Panc1 (cell line): ENCODE results near the gene DUSP19. TPM values are rescaled to one million over a fixed set of nuclear protein-coding genes. Genes with fewer than 3 reads are reported as not detected.

ENCODE experiments used
- ATAC-seq: fragments of 200-7000 bp; cut with Tn5 transposase; 2 replicates; pipeline ENCODE4 v1.9.1; 2020; ENCODE audit warnings: mild to moderate bottlenecking, moderate library complexity
- BruUV-seq: library from RNA; stranded (reverse); fragments of 400-500 nt; replicated peaks from 2 replicates; lab custom pipeline; 2021; lab: Mats Ljungman, UMichigan
- CTCF ChIA-PET: fragments of 300-600 bp; sonication (Branson Sonifier 250); formaldehyde crosslinking; loops from one replicate; lab custom pipeline; 2022; ENCODE audit warnings: antibody characterized with exemption; lab: Charles Lee
- POLR2A ChIA-PET: fragments of 300-600 bp; sonication (Branson Sonifier 250); formaldehyde crosslinking; loops from one replicate; lab custom pipeline; 2022; ENCODE audit warnings: antibody characterized with exemption; lab: Charles Lee
- DNase-seq: peaks from one replicate; pipeline ENCODE4 v3.0.0-alpha.2; 2010; ENCODE audit warnings: low read depth, low spot score
- H3K27ac ChIP-seq: 2 replicates; pipeline ENCODE4 v1.5.1; 2011; ENCODE audit warnings: mild to moderate bottlenecking, low read length, inconsistent platforms
- H3K27me3 ChIP-seq: fragments of 200-500 bp; sonication (Bioruptor generic); 2 replicates; pipeline ENCODE4 v1.6.0; 2014; ENCODE audit warnings: low read length, inconsistent platforms; ENCODE audit not compliant: control insufficient read depth, insufficient read depth
- H3K36me3 ChIP-seq: fragments of 200-500 bp; sonication (Bioruptor generic); 2 replicates; pipeline ENCODE4 v1.5.1; 2014; ENCODE audit warnings: inconsistent platforms, mild to moderate bottlenecking, low read length, moderate library complexity; ENCODE audit not compliant: control insufficient read depth, insufficient read depth
- H3K4me1 ChIP-seq: 2 replicates; pipeline ENCODE4 v1.5.1; 2011; ENCODE audit warnings: inconsistent platforms, mild to moderate bottlenecking, low read length, moderate library complexity; ENCODE audit not compliant: control insufficient read depth, insufficient read depth
- H3K4me3 ChIP-seq, 2 experiments: 2 replicates each; pipeline ENCODE4 v1.5.1; 2011 to 2012; ENCODE audit warnings: low read depth in 2 of 2, low read length in 2 of 2, mild to moderate bottlenecking in 2 of 2, inconsistent platforms in 1 of 2, moderate library complexity in 1 of 2
- H3K9me3 ChIP-seq: fragments of 200-500 bp; sonication (Bioruptor generic); 2 replicates; pipeline ENCODE4 v1.5.1; 2014; ENCODE audit warnings: low read depth, mild to moderate bottlenecking, inconsistent platforms, low read length, moderate library complexity; ENCODE audit not compliant: control insufficient read depth, insufficient read depth
- POLR2AphosphoS5 ChIP-seq: IDR thresholded peaks from 2 replicates; pipeline ENCODE4 v1.6.1; 2012; ENCODE audit warnings: mild to moderate bottlenecking, low read depth, low read length, moderate library complexity
- REST ChIP-seq, 2 experiments: IDR thresholded peaks; 2 replicates each; pipeline ENCODE4 v1.6.1; 2011 to 2012; ENCODE audit warnings: low read depth in 2 of 2, control low read depth in 1 of 2, low read length in 1 of 2, mild to moderate bottlenecking in 1 of 2, moderate library complexity in 1 of 2; ENCODE audit not compliant: insufficient read depth in 1 of 2
- SIN3A ChIP-seq: IDR thresholded peaks from 2 replicates; pipeline ENCODE4 v1.6.1; 2012; ENCODE audit warnings: low read depth, mild to moderate bottlenecking, low read length, moderate library complexity, borderline replicate concordance; ENCODE audit not compliant: insufficient read depth
- TCF7L2 ChIP-seq: IDR thresholded peaks from 2 replicates; pipeline ENCODE4 v1.6.1; 2011; ENCODE audit warnings: mild to moderate bottlenecking, low read depth, low read length, inconsistent platforms
- in situ Hi-C: cut with HindIII; loops from 2 replicates; pipeline ENCODE4 v1.10.0; 2016; ENCODE audit warnings: low sequenced_read_pairs, low pct_unique_long_range_greater_than_20kb
- intact Hi-C: fragments of 100-400 bp; cut with micrococcal nuclease; formaldehyde crosslinking; loops from one replicate; pipeline ENCODE4 v1.10.0; 2022; ENCODE audit not compliant: unreplicated experiment
- total RNA-seq: library from RNA; stranded (reverse); gene quantifications from one replicate; pipeline ENCODE4 v1.2.1, GENCODE V29; 2021; ENCODE audit not compliant: unreplicated experiment
- TF ChIP-seq, protein P1 (sequence below): fragments of 450-650 bp; IDR thresholded peaks from 2 replicates; pipeline ENCODE4 v1.5.1; 2017; ENCODE audit warnings: mild to moderate bottlenecking

Gene DUSP19
- total RNA-seq, 1 experiment from 2014 or later, result 1.3 TPM

GRCh38 chr2:183124957-183125255 lies 46.4 kb downstream of the DUSP19 start:
- Histone ChIP-seq H3K36me3 (peaks cover 16% of the 10 kb centered on the region), H3K27me3 (no peaks in the 10 kb centered on the region), H3K4me1 (peaks cover 11% of the 10 kb centered on the region; the same call in 1 of the 2 replicates), H3K27ac (peak overlapping the region; percentile 86), H3K9me3 (no peaks in the 10 kb centered on the region), H3K4me3 (peak overlapping the region; percentile 89 to 92)
- POLR2A ChIA-PET, result no interaction called here
- intact Hi-C loops, result no loop called here
- in situ Hi-C loops, result no loop called here
- ATAC-seq, result no peak
- CTCF ChIA-PET, result interaction anchor here (0.7 kb wide), 1 partner anchor 51 kb away, joined by 3 read pairs; no protein-coding TSS in a partner anchor
- no TSS peak for BruUV-seq
- peak; percentile 27 for DNase-seq
- TF ChIP-seq SIN3A, result no peak
- TF ChIP-seq, protein P1, sequence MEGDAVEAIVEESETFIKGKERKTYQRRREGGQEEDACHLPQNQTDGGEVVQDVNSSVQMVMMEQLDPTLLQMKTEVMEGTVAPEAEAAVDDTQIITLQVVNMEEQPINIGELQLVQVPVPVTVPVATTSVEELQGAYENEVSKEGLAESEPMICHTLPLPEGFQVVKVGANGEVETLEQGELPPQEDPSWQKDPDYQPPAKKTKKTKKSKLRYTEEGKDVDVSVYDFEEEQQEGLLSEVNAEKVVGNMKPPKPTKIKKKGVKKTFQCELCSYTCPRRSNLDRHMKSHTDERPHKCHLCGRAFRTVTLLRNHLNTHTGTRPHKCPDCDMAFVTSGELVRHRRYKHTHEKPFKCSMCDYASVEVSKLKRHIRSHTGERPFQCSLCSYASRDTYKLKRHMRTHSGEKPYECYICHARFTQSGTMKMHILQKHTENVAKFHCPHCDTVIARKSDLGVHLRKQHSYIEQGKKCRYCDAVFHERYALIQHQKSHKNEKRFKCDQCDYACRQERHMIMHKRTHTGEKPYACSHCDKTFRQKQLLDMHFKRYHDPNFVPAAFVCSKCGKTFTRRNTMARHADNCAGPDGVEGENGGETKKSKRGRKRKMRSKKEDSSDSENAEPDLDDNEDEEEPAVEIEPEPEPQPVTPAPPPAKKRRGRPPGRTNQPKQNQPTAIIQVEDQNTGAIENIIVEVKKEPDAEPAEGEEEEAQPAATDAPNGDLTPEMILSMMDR, result no peak
- TF ChIP-seq TCF7L2, result no peak
- no peak for TF ChIP-seq REST (IDR thresholded peaks at IDR 0.05; ENCODE audit: insufficient read depth in 1 of 2, low read depth in 2 of 2, low read length in 1 of 2)
- TF ChIP-seq POLR2AphosphoS5, result no peak

GRCh38 chr2:183125659-183126341 lies 47.3 kb downstream of the DUSP19 start:
- Histone ChIP-seq H3K36me3 (peaks cover 23% of the 10 kb centered on the region), H3K27me3 (no peaks in the 10 kb centered on the region), H3K9me3 (no peaks in the 10 kb centered on the region), H3K4me1 (peaks cover 11% of the 10 kb centered on the region; the same call in 1 of the 2 replicates), H3K27ac (peak overlapping the region; percentile 86; the same call in 1 of the 2 replicates), H3K4me3 (peak overlapping the region; percentile 89 to 92)
- ChIA-PET CTCF (no interaction called here), POLR2A (no interaction called here)
- TF ChIP-seq REST (IDR thresholded peaks at IDR 0.05; ENCODE audit: insufficient read depth in 1 of 2, low read depth in 2 of 2, low read length in 1 of 2), result no peak
- no peak for TF ChIP-seq SIN3A
- no peak for TF ChIP-seq TCF7L2
- TF ChIP-seq, protein P1, result no peak
- TF ChIP-seq POLR2AphosphoS5, result no peak
- in situ Hi-C loops (no loop called here), intact Hi-C loops (no loop called here)
- ATAC-seq, result no peak
- no peak for DNase-seq
- no TSS peak for BruUV-seq
